Vagina (tissue), 2 donors: Measurements from ENCODE around the gene POLR3E. TPM values are rescaled to one million over a fixed set of nuclear protein-coding genes. Genes with fewer than 3 reads are reported as not detected.

ENCODE experiments used
- DNase-seq, 2 donors: peaks; one replicate each; pipeline ENCODE4 v3.0.0-alpha.2; 2017; ENCODE audit errors: extremely low spot score in 2 of 2
- H3K27ac ChIP-seq: fragments of 200-600 bp; sonication (generic); one replicate; pipeline ENCODE4 v1.5.1; 2019
- H3K27me3 ChIP-seq: fragments of 200-600 bp; sonication (generic); one replicate; pipeline ENCODE4 v1.5.1; 2019
- H3K36me3 ChIP-seq, 2 donors: fragments of 200-600 bp; sonication (generic); one replicate each; pipeline ENCODE4 v1.5.1; 2017 to 2019
- H3K4me1 ChIP-seq: fragments of 200-600 bp; sonication (generic); one replicate; pipeline ENCODE4 v1.5.1; 2019
- H3K4me3 ChIP-seq, 2 donors: fragments of 200-600 bp; sonication (generic); 1 replicate in 1 of 2; 2 replicates in 1 of 2; pipeline ENCODE4 v1.5.1; 2016 to 2019
- H3K9me3 ChIP-seq: fragments of 200-600 bp; sonication (generic); one replicate; pipeline ENCODE4 v1.5.1; 2019
- POLR2A ChIP-seq, 2 donors: fragments of 450-650 bp; IDR thresholded peaks; one replicate each; pipeline ENCODE4 v1.6.1; 2017; ENCODE audit warnings: antibody characterized with exemption in 2 of 2, mild to moderate bottlenecking in 2 of 2, moderate library complexity in 2 of 2
- POLR2AphosphoS5 ChIP-seq, 2 donors: sonication (generic); formaldehyde crosslinking; IDR thresholded peaks; one replicate each; pipeline ENCODE4 v1.9.0; 2017; ENCODE audit warnings: antibody characterized with exemption in 2 of 2, mild to moderate bottlenecking in 2 of 2, low read depth in 1 of 2; ENCODE audit not compliant: insufficient read depth in 1 of 2
- intact Hi-C: fragments of 100-400 bp; cut with DNase I; formaldehyde crosslinking; loops from one replicate; pipeline ENCODE4 v1.15.1; 2023
- total RNA-seq: library from RNA; depleted of rRNA; stranded (reverse); fragments of >200 nt; gene quantifications from one replicate; pipeline ENCODE4 v1.2.3, GENCODE V29; 2016
- TF ChIP-seq, protein P1 (sequence below), 3 experiments: fragments of 450-650 bp in 2 of 3; fragments of 200-600 bp in 1 of 3; sonication (generic) in 1 of 3; IDR thresholded peaks; one replicate each; pipeline ENCODE4 v1.5.1; 2017 to 2019; ENCODE audit warnings: antibody characterized with exemption in 3 of 3, mild to moderate bottlenecking in 2 of 3, moderate library complexity in 2 of 3

The POLR3E gene
- total RNA-seq, 1 donor from 2014 or later, result 38.5 TPM

DNA sequence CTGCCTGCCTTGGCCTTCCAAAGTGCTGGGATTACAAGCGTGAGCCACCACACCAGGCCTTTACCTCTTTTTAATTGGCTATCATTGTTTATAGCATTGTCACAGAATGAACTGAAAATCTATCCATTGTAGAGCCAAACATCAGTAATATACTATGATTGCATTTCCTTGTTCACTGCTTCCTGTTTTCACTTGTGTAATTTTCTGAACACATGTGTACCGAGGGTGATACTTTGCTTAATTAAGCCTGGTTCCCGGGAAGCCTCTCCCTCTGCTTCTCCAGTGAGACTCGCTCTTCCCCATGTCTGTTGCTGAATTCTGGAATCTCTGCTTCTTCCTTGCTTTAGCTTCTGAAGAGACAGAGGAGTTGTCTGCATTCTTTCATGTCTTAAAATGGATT, 33.1 kb downstream of the POLR3E start:
- Histone ChIP-seq H3K4me3 (no peak overlapping the region), H3K4me1 (peaks cover 4% of the 10 kb centered on the region), H3K27ac (no peak overlapping the region), H3K36me3 (peaks cover 0 to 74% of the 10 kb centered on the region in 2 donors), H3K9me3 (no peaks in the 10 kb centered on the region), H3K27me3 (no peaks in the 10 kb centered on the region)
- DNase-seq, result no peak
- intact Hi-C loops, result no loop called here
- TF ChIP-seq POLR2A (IDR thresholded peaks at IDR 0.05) (no peak), POLR2AphosphoS5 (IDR thresholded peaks at IDR 0.05; ENCODE audit: insufficient read depth in 1 of 2, low read depth in 1 of 2) (no peak)
- TF ChIP-seq, protein P1, sequence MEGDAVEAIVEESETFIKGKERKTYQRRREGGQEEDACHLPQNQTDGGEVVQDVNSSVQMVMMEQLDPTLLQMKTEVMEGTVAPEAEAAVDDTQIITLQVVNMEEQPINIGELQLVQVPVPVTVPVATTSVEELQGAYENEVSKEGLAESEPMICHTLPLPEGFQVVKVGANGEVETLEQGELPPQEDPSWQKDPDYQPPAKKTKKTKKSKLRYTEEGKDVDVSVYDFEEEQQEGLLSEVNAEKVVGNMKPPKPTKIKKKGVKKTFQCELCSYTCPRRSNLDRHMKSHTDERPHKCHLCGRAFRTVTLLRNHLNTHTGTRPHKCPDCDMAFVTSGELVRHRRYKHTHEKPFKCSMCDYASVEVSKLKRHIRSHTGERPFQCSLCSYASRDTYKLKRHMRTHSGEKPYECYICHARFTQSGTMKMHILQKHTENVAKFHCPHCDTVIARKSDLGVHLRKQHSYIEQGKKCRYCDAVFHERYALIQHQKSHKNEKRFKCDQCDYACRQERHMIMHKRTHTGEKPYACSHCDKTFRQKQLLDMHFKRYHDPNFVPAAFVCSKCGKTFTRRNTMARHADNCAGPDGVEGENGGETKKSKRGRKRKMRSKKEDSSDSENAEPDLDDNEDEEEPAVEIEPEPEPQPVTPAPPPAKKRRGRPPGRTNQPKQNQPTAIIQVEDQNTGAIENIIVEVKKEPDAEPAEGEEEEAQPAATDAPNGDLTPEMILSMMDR (IDR thresholded peaks at IDR 0.05), result no peak

DNA sequence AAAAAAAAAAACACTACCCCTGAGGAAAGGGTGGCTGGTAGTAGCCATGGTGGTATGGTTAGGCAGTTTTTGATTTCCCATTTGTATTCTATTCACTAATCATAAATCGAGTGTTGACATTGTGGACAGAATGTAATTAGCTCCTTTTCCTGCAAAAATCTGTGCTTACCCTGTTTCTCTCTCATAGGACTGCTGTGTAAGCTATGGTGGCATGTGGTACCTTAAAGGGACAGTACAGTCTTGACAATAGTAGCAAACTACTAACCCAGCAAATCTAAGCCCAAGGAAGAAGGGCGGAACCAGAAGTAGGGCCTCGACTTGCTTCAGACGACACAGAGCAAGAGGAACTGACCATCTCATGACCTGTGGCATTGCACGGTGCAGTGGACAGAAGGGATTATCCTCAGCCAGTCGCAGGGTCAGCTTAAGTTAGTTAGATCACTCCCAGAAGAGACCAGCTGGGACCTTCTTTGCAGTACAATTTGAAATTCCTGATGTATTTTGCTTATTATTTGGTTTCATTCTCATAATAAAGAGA, 36.3 kb downstream of the POLR3E start:
- Histone ChIP-seq H3K9me3 (no peaks in the 10 kb centered on the region), H3K36me3 (peaks cover 0 to 56% of the 10 kb centered on the region in 2 donors), H3K27ac (no peak overlapping the region), H3K27me3 (no peaks in the 10 kb centered on the region), H3K4me1 (no peaks in the 10 kb centered on the region), H3K4me3 (no peak overlapping the region)
- DNase-seq, result no peak
- TF ChIP-seq, protein P1 (IDR thresholded peaks at IDR 0.05), result no peak
- no peak for TF ChIP-seq POLR2A (IDR thresholded peaks at IDR 0.05)
- no peak for TF ChIP-seq POLR2AphosphoS5 (IDR thresholded peaks at IDR 0.05; ENCODE audit: insufficient read depth in 1 of 2, low read depth in 1 of 2)
- intact Hi-C loops, result no loop called here

DNA sequence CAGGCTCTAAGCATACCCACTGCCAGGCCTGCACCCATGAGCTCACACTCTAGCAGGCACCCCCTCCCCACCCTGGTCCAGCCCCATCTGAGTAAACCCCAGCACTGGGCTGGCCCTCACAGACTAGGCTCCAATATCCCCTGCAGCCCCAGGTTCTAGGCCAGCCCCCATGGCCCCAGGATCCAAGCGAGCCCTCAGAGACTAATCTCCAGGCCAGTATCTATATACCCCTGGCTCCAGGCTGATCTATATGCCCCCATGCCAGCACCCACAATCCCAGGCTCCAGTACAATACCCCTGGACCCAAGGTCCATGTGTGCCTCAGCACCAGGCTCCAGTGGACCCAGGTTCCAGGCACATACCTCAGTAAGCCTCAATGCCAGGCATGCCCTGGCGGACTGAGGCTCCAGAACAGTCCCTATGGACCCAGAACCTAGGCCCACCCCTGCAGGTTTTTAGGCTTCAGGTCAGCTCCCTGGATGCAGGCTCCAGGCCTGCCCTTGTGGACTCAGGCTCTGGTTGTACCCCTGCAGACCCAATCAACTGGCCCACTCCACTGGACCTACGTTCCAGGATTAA, 38.5 kb downstream of the POLR3E start:
- intact Hi-C loops, result no loop called here
- no peak overlapping the region for H3K27ac ChIP-seq
- DNase-seq, result no peak
- no peaks in the 10 kb centered on the region for H3K27me3 ChIP-seq
- H3K4me1 ChIP-seq, result no peaks in the 10 kb centered on the region
- TF ChIP-seq POLR2AphosphoS5 (IDR thresholded peaks at IDR 0.05; ENCODE audit: insufficient read depth in 1 of 2, low read depth in 1 of 2) (no peak), POLR2A (IDR thresholded peaks at IDR 0.05) (no peak)
- TF ChIP-seq, protein P1 (IDR thresholded peaks at IDR 0.05), result no peak
- H3K36me3 ChIP-seq, result peaks cover 0 to 52% of the 10 kb centered on the region in 2 donors
- H3K4me3 ChIP-seq, result no peak overlapping the region
- no peaks in the 10 kb centered on the region for H3K9me3 ChIP-seq

- H3K4me3 ChIP-seq, result no peak overlapping the region
Observed at GRCh38 chr16:22336581-22336980, 39.4 kb downstream of the POLR3E start.

DNA sequence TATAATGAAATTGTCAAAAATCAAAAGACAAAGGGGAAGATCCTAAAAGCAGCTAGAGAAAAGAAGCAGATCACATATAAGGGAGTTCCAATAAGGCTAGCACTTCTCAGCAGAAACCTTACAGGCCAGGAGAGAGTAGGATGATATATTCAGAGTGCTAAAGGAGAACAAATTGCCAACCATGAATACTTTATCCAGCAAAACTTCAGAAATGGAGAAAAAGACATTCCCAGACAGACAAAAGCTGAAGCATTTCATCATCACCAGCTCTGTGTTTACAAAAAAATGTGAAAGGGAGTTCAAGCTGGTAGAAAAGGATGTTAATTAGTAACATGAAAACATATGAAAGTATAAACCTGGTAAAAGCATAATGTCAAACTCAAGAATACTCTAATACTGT, 39.8 kb downstream of the POLR3E start:
- H3K27me3 ChIP-seq, result no peaks in the 10 kb centered on the region
- no peak overlapping the region for H3K4me3 ChIP-seq
- H3K36me3 ChIP-seq, result peaks cover 0 to 43% of the 10 kb centered on the region in 2 donors
- H3K27ac ChIP-seq, result no peak overlapping the region
- TF ChIP-seq, protein P1 (IDR thresholded peaks at IDR 0.05), result no peak
- TF ChIP-seq POLR2A (IDR thresholded peaks at IDR 0.05), result no peak
- no peak for TF ChIP-seq POLR2AphosphoS5 (IDR thresholded peaks at IDR 0.05; ENCODE audit: insufficient read depth in 1 of 2, low read depth in 1 of 2)
- H3K4me1 ChIP-seq, result no peaks in the 10 kb centered on the region
- intact Hi-C loops, result no loop called here
- DNase-seq, result no peak
- no peaks in the 10 kb centered on the region for H3K9me3 ChIP-seq

More at GRCh38 chr16:22336581-22336980, 39.4 kb downstream of the POLR3E start:
- H3K9me3 ChIP-seq, result no peaks in the 10 kb centered on the region
- no peaks in the 10 kb centered on the region for H3K27me3 ChIP-seq
- H3K36me3 ChIP-seq, result peaks cover 0 to 47% of the 10 kb centered on the region in 2 donors
- no peak overlapping the region for H3K27ac ChIP-seq
- TF ChIP-seq POLR2A (IDR thresholded peaks at IDR 0.05) (no peak), POLR2AphosphoS5 (IDR thresholded peaks at IDR 0.05; ENCODE audit: insufficient read depth in 1 of 2, low read depth in 1 of 2) (no peak)
- TF ChIP-seq, protein P1 (IDR thresholded peaks at IDR 0.05), result no peak
- DNase-seq, result no peak
- intact Hi-C loops, result no loop called here
- H3K4me1 ChIP-seq, result no peaks in the 10 kb centered on the region
